Stimulated activated CD8-positive, alpha-beta memory T cell treated with anti-CD3 and anti-CD28 coated beads, Interleukin-15, amount 100 ng/mL, for 48 hours (primary cell): ENCODE results near the gene VPS9D1.
"Not testable (repeated sequence)": the region's sequence is repeated elsewhere in the genome, so short reads cannot be mapped to it uniquely, and the experiment has no call there.

Experiments
- DNase-seq, 2 donors: peaks; one replicate each; pipeline ENCODE4 v3.0.0-alpha.2; 2020; ENCODE audit warnings: low read depth in 2 of 2

VPS9D1 gene

GRCh38 chr16:89693931-89694783 is 26.5 kb downstream of the VPS9D1 start:
- no peak for DNase-seq

GRCh38 chr16:89693289-89693731 is 27.4 kb downstream of the VPS9D1 start:
- DNase-seq = no peak

DNA sequence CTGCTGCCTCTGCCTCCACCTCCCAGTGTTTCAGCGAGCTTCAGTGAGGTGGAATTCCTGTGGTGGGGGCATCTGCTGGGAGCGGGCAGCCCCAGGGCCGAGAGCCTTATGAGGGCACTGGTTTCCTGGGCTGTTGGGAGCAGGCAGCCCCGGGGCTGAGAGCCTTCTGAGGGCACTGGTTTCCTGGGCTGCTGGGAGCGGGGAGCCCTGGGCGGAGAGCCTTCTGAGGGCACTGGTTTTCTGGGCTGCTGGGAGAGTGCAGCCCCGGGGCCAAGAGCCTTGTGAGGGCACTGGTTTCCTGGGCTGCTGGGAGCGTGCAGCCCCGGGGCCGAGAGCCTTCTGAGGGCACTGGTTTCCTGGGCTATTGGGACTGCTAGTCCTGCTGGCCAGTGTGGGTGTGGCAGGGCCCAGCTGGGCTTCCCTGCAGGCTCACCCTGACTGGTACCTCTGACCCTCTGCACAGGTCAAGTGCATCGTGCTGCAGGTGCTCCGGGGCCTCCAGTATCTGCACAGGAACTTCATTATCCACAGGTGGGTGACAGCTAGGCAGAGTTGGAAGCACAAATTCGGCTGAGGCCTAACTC is 28.6 kb downstream of the VPS9D1 start:
- no peak for DNase-seq

GRCh38 chr16:89691231-89691985 is 29.3 kb downstream of the VPS9D1 start:
- no peak for DNase-seq

DNA sequence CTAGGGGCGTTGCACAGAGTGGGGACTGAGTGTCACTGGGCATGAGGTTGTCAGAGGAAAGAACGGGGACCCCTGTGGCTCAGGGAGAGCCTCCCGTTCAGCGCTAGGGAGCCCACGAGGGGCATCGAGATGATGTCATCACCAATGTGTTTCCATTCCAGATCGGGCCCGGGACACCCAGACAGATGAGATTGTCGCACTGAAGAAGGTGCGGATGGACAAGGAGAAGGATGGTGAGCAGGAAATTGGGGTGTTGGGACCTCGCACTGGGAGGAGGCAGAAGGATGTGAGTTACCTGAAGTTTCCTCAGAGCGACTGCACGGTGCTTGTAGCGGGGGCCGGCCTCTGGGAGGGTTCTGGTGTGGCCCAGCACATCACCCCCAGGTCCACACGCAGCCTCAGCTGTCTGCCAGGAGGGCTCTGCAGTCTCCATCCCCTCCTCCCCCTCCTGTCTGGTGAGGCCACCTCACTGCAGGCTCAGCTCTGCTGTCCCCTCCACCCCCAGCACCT is 30.3 kb downstream of the VPS9D1 start:
- no peak for DNase-seq

GRCh38 chr16:89689621-89690020 is 31.1 kb downstream of the VPS9D1 start:
- DNase-seq = not testable (repeated sequence)

DNA sequence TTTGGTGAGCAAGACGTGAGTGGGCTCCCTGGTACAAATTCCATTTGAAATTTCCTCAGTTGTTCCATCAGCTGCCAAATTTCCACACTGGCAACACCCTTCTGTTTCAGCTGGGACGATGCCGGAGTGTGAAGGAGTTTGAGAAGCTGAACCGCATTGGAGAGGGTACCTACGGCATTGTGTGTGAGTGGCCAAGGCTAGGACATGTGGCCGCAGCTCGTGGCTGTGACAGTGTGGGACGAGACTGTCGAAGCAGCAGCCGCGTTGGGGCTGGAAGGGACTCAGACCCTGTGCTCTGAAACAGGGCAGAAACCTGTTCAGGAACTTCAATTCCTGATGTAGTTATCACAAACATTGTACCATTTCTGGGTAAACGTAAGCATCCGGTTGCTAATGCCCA is 31.6 kb downstream of the VPS9D1 start:
- DNase-seq = no peak

- DNase-seq = no peak
Measured at GRCh38 chr16:89688395-89688794, 32.3 kb downstream of the VPS9D1 start.

GRCh38 chr16:89687092-89687940 is 33.4 kb downstream of the VPS9D1 start:
- no peak for DNase-seq

DNA sequence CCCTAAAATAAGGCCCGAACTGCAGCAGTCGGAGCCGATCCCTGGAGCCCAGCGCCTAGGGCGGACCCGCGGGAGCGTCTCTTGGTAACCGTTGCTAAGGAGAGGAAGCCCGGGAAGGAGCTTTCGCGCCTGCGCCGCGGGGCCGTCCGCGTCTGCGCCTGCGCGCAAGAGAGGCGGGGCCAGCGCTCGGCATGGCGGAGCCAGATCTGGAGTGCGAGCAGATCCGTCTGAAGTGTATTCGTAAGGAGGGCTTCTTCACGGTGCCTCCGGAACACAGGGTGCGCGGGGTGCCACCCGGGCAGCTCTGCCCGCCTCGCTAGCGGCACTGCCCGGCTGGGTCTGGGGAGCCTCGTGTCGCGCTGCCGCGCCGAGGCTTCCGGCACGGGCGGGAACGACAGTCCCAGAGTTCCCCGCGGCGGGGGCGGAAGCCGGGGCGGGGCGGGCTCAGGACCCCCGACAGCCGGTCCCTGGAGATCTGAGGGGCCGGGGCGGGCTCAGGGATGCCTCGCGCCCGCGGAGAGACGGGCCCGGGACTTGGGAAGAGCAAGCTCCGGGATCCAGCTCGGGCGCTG is 34.1 kb downstream of the VPS9D1 start, which contains the start of gene CDK10:
TSS of gene CDK10 (plus strand) at position 170 of the 572 bp plus-strand sequence. CDS start at position 192, 22 bp downstream.
- DNase-seq = peak; percentile 82 to 87

- no peak for DNase-seq
Measured at GRCh38 chr16:89685916-89686315, 34.8 kb downstream of the VPS9D1 start.

GRCh38 chr16:89678258-89678657 is 42.4 kb downstream of the VPS9D1 start:
- DNase-seq = no peak

DNA sequence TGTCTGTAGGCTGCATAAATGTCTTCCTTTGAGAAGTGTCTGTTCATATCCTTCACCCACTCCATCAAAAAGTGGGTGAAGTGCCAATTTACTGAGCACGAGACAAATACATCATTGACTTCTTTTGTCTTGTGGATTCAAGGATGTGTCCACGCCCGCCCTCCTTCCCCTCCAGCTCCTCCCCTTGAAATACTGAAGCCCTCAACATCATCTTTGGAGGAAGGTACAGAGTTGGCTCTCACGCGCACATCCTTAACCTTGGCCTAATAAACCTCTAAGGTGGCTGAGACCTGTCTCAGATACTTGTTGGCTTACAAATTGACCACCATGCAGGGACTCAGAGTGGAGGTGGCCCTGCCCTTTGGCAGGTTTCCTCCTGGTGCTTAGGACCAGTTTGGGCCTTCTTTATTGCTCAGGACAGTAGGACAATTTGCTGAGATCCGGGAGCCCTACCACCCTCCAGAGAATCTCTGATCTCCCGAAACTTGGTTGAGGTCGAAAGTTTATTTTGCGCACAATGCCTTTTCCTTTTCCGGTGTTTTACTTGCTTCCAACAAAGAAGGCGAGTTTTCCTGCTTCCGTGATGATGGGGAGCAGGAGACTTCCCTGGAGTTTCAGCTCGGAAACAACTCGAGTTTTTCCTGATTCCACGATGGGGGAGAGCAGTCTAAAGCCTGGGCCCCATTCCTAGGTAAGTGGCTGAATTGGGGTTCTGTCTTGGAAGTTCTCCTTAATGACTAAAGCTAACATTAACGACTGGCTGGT is 48.3 kb downstream of the VPS9D1 start:
- DNase-seq = no peak

GRCh38 chr16:89671565-89671964 is 49.1 kb downstream of the VPS9D1 start:
- not testable (repeated sequence) for DNase-seq

GRCh38 chr16:89670496-89671431 is 49.9 kb downstream of the VPS9D1 start:
- DNase-seq = no peak

DNA sequence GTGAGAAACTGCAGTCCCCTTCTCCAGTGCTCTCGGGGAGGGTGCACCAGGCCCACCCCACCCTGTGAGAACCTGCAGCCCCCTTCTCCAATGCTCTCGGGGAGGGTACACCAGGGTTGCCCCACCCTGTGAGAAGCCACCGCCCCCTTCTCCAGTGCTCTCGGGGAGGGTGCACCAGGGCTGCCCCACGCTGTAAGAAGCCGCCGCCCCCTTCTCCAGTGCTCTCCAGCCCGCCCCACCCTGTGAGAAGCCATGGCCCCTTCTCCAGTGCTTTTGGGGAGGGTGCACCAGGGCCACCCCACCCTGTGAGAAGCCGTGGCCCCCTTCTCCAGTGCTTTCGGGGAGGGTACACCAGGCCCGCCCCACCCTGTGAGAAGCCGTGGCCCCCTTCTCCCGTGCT is 50.9 kb downstream of the VPS9D1 start:
- DNase-seq = no peak

GRCh38 chr16:89668790-89669158 is 51.9 kb downstream of the VPS9D1 start:
- no peak for DNase-seq

GRCh38 chr16:89667633-89668032 is 53.1 kb downstream of the VPS9D1 start:
- DNase-seq = no peak

- DNase-seq = not testable (repeated sequence)
Measured at GRCh38 chr16:89667000-89667399, 53.7 kb downstream of the VPS9D1 start.
